Uterus (tissue), 2 donors: Measurements from ENCODE around the gene TPRKB.

Source experiments
- POLR2A ChIP-seq, 2 donors: fragments of 450-650 bp; IDR thresholded peaks; one replicate each; pipeline ENCODE4 v1.6.1; 2016; ENCODE audit warnings: antibody characterized with exemption in 2 of 2, mild to moderate bottlenecking in 1 of 2, moderate library complexity in 1 of 2
- TF ChIP-seq, protein P1 (sequence below), 4 experiments: fragments of 200-600 bp in 2 of 4; fragments of 450-650 bp in 2 of 4; sonication (generic) in 2 of 4; IDR thresholded peaks; one replicate each; pipeline ENCODE4 v1.5.1; 2016 to 2019; ENCODE audit warnings: antibody characterized with exemption in 4 of 4, mild to moderate bottlenecking in 2 of 4, moderate library complexity in 1 of 4

DNA sequence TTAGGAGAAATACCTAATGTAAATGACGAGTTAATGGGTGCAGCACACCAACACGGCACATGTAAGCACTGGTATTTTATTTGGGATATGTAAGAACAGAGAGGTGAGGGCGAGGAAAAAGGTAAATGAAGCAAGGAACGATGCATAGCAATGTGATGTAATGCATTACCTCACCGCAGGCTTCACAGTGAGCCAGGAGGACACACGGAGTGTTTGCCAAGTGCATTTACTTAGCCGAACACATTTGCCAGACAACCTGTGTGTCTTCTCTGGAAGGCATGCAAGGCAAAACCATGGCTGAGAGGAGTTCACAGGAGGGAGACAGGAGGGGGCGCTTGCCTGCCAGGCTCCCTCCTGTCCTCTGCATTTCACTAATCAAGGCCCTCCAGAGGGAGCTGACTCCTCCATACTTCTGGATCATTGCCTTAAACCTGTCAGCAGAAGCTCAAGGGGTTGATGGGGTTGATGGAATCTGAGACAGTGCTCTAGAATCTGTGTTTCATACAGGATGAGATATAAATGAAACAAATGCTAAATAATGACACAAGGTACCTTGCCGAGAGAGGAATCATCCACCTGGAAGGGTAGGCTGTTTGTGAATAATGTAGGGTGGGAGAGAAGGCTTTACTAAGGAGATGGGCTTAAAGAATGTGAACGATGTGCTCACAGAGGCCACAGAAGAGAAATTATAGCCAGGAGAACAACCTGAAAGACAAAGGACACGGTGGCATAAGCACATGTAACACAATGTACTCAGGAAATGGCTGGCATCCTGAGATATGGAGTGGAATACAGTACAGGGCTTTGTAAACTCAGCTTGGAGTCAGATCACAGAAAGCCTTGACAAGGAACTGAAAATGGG, 9.1 kb upstream of the TPRKB start:
- TF ChIP-seq, protein P1, sequence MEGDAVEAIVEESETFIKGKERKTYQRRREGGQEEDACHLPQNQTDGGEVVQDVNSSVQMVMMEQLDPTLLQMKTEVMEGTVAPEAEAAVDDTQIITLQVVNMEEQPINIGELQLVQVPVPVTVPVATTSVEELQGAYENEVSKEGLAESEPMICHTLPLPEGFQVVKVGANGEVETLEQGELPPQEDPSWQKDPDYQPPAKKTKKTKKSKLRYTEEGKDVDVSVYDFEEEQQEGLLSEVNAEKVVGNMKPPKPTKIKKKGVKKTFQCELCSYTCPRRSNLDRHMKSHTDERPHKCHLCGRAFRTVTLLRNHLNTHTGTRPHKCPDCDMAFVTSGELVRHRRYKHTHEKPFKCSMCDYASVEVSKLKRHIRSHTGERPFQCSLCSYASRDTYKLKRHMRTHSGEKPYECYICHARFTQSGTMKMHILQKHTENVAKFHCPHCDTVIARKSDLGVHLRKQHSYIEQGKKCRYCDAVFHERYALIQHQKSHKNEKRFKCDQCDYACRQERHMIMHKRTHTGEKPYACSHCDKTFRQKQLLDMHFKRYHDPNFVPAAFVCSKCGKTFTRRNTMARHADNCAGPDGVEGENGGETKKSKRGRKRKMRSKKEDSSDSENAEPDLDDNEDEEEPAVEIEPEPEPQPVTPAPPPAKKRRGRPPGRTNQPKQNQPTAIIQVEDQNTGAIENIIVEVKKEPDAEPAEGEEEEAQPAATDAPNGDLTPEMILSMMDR (IDR thresholded peaks at IDR 0.05): no peak
- no peak for TF ChIP-seq POLR2A (IDR thresholded peaks at IDR 0.05)
